Measurements from ENCODE around the gene SNX1.

Gene SNX1

GRCh38 chr15:64187396-64188191, 91.8 kb downstream of the SNX1 start:
- Histone ChIP-seq H3K4me3 (ENCODE audit: low read length) (no peak overlapping the region), H2AFZ (ENCODE audit: low read depth, low read length) (no peak overlapping the region), H3K9me3 (ENCODE audit: low read length) (no peaks in the 10 kb centered on the region), H3K4me1 (ENCODE audit: insufficient read depth, low read length) (no peaks in the 10 kb centered on the region), H3K27me3 (ENCODE audit: insufficient read depth, low read length) (no peaks in the 10 kb centered on the region), H3K36me3 (ENCODE audit: insufficient read depth, low read length) (peaks cover 26% of the 10 kb centered on the region)
